ENCODE data around the gene ATXN10.

The ATXN10 gene

GRCh38 chr22:45758603-45759002 lies 87.0 kb downstream of the ATXN10 start:
- DNase-seq (ENCODE audit: low spot score) = no peak

GRCh38 chr22:45760682-45761081 lies 89.0 kb downstream of the ATXN10 start:
- no peak for DNase-seq (ENCODE audit: low spot score)

- DNase-seq (ENCODE audit: low spot score) = no peak
These were observed 91.1 kb downstream of the ATXN10 start for GRCh38 chr22:45762545-45763235.

GRCh38 chr22:45763236-45763624 lies 91.6 kb downstream of the ATXN10 start:
- no peak for DNase-seq (ENCODE audit: low spot score)

- DNase-seq (ENCODE audit: low spot score) = no peak
These were observed 96.9 kb downstream of the ATXN10 start for GRCh38 chr22:45768490-45768889.

GRCh38 chr22:45769569-45770210 lies 98.1 kb downstream of the ATXN10 start:
- DNase-seq (ENCODE audit: low spot score) = no peak

- DNase-seq (ENCODE audit: low spot score) = no peak
These were observed 98.9 kb downstream of the ATXN10 start for GRCh38 chr22:45770506-45770905.

- no peak for DNase-seq (ENCODE audit: low spot score)
These were observed 99.4 kb downstream of the ATXN10 start for GRCh38 chr22:45771057-45771456.

- no peak for DNase-seq (ENCODE audit: low spot score)
These were observed 100.1 kb downstream of the ATXN10 start for GRCh38 chr22:45771711-45772110.

- no peak for DNase-seq (ENCODE audit: low spot score)
These were observed 101.1 kb downstream of the ATXN10 start for GRCh38 chr22:45772743-45773142.

- DNase-seq (ENCODE audit: low spot score) = no peak
These were observed 102.5 kb downstream of the ATXN10 start for GRCh38 chr22:45774001-45774670.

GRCh38 chr22:45775062-45775461 lies 103.4 kb downstream of the ATXN10 start:
- no peak for DNase-seq (ENCODE audit: low spot score)

GRCh38 chr22:45775569-45776312 lies 104.1 kb downstream of the ATXN10 start:
- no peak for DNase-seq (ENCODE audit: low spot score)

- DNase-seq (ENCODE audit: low spot score) = no peak
These were observed 104.6 kb downstream of the ATXN10 start for GRCh38 chr22:45776313-45776585.

- DNase-seq (ENCODE audit: low spot score) = no peak
These were observed 105.6 kb downstream of the ATXN10 start for GRCh38 chr22:45777046-45777851.

- no peak for DNase-seq (ENCODE audit: low spot score)
These were observed 106.3 kb downstream of the ATXN10 start for GRCh38 chr22:45777852-45778375.

GRCh38 chr22:45781459-45781858 lies 109.8 kb downstream of the ATXN10 start:
- no peak for DNase-seq (ENCODE audit: low spot score)

GRCh38 chr22:45781966-45782365 lies 110.3 kb downstream of the ATXN10 start:
- DNase-seq (ENCODE audit: low spot score) = no peak

- no peak for DNase-seq (ENCODE audit: low spot score)
These were observed 111.4 kb downstream of the ATXN10 start for GRCh38 chr22:45783021-45783420.

- no peak for DNase-seq (ENCODE audit: low spot score)
These were observed 112.1 kb downstream of the ATXN10 start for GRCh38 chr22:45783690-45784089.

- no peak for DNase-seq (ENCODE audit: low spot score)
These were observed 113.0 kb downstream of the ATXN10 start for GRCh38 chr22:45784357-45785277.

All from hematopoietic multipotent progenitor cell treated with erythropoietin and hydrocortisone succinate and interleukin-3 and kit ligand, for 15 days (in vitro differentiated cells).